ENCODE data around the gene NTRK3.

Gene NTRK3

DNA sequence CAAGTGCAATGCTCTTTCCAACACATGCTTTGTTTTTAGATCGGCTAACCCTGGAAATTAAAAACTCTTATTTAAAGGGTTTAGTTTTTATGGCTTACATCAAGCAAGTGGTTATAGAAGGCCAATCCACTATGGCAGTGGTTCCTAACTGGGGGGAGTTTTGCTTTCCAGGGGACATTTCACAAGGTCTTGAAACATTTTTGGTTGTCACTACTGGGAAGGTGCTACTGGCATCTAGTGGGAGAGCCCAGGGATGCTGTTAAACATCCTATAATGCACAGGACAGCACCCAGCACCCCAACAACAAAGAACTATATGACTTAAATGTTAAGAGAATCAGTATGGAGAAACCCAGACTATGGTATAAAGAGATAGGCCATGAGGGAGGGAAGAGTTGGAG lies 439.0 kb downstream of the NTRK3 start:
- no peak for DNase-seq (ENCODE audit: low read depth)

DNA sequence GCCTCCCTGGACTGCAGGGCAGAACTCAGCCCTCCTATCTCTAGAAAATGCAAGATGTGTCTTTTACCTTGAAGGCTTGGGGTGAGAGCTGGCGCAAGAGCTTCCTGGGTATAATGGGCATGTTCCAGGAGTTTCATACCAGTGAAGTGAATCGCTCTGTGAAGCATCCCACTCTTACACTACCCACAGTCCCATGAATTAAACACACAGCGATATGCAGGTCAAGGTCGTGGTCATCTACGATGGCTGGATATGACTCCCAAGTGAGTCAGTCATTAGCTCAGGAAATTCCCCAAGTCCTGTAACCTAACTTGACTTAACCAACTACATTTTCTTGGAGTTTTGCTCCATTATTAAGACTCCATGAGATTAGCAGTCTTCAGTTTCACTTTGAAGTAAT lies 439.7 kb downstream of the NTRK3 start:
- no peak for DNase-seq (ENCODE audit: low read depth)

DNA sequence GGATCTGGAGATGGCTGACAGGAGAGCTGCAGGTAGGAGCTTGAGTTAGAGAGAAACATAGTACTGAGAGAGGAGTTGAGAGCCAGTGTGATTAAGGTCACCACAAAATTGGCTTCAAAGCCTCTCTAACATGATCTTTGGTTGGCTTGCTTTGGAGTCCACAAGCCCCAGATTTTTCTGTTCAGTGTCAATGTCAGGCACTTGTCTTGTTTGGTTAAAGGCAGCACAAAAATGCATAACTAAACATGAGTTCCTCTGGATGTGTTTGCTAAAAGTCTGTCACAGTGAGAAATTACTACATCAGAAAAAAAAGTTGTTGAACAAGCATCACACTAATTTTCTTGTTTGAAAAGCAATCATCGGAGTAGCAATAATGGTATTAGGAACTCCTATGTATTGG lies 440.5 kb downstream of the NTRK3 start:
- no peak for DNase-seq (ENCODE audit: low read depth)
